HG03378 (cell line): ENCODE data around the gene POU5F1.
"Not testable (repeated sequence)": the region's sequence is repeated elsewhere in the genome, so short reads cannot be mapped to it uniquely, and the experiment has no call there.

Source experiments
- ATAC-seq: cut with Tn5 transposase; IDR thresholded peaks from one replicate; pipeline ENCODE4 v1.9.1; 2021; ENCODE audit warnings: mild to moderate bottlenecking, moderate library complexity; ENCODE audit not compliant: unreplicated experiment

POU5F1 gene

DNA sequence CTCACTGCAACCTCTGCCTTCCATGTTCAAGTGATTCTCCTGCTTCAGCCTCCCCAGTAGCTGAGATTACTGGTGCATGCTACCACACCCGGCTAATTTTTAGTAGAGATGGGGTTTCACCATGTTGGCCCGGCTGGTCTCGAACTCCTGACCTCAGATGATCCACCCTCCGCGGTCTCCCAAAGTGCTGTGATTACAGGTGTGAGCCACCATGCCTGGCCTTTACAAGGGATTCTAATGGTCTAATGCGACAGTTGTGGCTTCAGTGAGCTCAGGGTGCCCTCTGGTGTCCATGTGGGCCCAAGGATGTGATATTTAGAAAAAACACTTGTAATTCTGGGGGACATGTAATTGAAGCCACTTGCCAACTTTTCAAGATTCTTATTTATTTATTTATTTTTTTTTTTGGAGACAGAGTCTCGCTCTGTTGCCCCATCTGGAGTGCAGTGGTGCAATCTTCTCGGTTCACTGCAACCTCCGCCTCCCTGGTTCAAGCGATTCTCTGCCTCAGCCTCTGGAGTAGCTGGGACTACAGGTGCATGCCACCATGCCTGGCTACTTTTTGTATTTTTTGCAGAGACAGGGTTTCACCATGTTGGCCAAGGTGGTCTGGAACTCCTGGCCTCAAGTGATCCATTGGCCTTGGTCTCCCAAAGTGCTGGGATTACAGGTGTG, 22.1 kb upstream of the POU5F1 start:
- ATAC-seq: not testable (repeated sequence)

- ATAC-seq: no peak
Measured at GRCh38 chr6:31190488-31190887, 20.0 kb upstream of the POU5F1 start.

DNA sequence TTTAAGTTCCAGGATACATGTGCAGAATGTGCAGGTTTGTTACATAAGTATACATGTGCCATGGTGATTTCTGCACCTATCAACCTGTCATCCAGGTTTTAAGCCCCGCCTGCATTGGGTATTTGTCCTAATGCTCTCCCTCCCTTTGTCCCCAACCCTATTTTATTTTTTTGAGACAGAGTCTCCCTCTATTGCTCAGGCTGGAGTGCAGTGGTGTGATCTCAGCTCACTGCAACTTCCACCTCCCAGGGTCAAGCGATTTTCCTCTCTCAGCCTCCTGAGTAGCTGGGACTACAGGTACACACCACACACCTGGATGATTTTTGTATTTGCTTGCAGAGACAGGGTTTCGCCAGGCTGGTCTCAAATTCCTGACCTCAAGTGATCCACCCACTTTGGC, 18.7 kb upstream of the POU5F1 start:
- ATAC-seq: not testable (repeated sequence)

DNA sequence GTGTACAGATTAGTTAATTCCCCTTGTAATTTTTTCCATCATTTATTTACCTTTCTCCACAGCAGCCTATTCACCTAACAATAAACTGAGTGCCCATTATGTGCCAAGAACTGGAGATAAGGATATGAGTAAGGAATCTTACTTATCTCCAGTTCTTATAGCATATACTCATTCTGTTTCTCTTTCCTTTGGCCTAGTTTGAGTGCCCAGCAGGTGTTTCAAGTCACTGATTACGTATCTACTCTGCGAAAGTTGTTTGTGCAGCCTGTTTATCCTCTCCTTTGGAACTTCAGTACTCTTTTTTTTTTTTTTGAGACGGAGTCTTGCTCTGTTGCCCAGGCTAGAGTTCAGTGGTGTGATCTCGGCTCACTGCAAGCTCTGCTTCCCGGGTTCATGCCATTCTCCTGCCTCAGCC, 17.3 kb upstream of the POU5F1 start:
- no peak for ATAC-seq

DNA sequence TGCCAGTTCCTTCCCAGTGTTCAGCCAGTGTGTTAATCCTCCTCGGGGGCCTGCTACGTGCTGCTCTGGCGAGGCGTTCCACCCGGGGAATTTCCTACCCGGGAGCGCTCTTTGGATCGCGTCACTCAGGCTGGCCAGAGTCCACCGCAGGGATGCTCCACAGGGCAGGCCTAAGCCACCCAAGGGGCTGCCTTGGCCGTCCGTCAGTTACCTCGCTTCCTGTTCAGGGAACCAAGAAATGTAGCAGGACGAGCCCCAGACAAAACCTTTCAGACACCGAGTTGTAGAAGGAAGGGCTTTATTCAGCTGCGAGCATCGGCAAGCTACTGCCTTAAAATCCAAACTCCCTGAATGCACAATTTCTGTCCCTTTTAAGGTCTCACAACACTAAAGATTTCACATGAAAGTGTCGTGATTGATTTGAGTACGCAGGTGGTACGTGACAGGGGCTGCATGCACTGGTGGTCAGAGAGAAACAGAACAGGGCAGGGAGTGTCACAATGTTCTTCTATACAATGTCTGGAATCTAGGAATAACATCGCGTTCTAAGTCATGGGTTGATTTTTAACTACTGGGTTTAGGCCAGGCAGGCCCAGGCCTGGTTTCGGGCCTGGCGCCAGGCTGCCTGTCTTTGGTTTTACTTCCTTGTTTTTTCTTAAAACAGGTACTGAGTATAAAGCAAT, 15.7 kb upstream of the POU5F1 start:
- ATAC-seq: no peak

DNA sequence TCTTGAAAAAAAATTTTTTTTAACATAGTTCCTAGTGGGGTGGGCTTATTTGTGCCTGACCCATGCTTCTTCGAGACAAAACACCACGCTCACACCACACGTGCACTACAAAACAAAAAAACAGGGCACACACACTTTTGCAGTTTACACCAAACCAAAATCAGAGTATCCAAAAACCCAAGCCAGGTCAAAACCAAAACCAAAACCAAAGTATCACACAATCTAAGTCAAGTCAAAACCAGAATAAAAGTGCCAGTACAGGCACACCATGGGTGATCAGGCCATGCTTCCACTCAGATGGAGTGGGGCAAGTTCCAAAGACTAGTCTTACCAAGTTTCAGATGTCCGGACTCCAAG, 15.2 kb upstream of the POU5F1 start:
- ATAC-seq: not testable (repeated sequence)

- ATAC-seq: not testable (repeated sequence)
Measured at GRCh38 chr6:31183859-31184258, 13.4 kb upstream of the POU5F1 start.

GRCh38 chr6:31183287-31183686, 12.8 kb upstream of the POU5F1 start:
- ATAC-seq: not testable (repeated sequence)

GRCh38 chr6:31180500-31180899, 10.0 kb upstream of the POU5F1 start:
- no peak for ATAC-seq

GRCh38 chr6:31179896-31180295, 9.4 kb upstream of the POU5F1 start:
- no peak for ATAC-seq

GRCh38 chr6:31179042-31179386, 8.5 kb upstream of the POU5F1 start:
- no peak for ATAC-seq

DNA sequence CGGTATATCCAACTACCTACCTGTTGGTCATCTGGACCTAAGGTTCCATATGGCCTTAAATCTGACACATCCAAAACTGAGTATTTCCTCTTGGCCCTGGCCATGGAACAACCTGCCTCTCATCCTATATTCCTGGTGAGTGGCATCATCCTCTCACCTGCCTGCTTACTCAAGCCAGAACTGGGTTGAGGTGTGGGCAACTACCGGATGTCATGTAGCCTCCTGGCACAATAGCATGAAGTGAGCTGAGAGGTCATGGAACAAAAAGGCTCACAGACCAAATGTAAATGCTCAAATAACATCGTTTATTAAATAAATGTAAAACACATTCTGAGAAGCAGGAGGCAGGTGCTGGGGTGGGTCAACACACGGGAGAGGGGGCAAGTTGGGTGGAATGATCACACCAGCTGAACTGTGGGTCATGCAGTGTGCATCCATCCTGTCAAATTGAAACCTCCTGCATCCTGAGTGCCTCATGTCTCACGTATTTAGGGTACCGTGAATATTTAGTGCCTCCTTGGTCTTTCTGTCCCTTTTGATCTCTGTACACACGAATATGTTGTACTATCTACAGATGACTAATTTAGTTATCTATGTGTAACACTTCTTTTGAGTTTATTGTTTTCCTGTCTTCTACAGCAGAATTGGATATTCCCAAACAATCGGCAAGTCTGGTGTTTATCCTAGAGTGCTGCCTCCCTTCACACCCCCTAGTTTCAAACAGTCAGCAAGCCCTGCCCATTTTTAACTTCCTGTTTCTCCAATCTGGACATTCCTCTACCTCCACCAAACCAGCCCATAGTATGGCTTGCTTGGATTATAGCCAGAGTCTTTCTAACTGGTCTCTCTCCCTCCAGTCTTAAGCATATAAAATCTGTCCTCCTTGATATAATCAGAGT, 7.9 kb upstream of the POU5F1 start:
- ATAC-seq: no peak

- ATAC-seq: no peak
Measured at GRCh38 chr6:31175971-31176370, 5.5 kb upstream of the POU5F1 start.

DNA sequence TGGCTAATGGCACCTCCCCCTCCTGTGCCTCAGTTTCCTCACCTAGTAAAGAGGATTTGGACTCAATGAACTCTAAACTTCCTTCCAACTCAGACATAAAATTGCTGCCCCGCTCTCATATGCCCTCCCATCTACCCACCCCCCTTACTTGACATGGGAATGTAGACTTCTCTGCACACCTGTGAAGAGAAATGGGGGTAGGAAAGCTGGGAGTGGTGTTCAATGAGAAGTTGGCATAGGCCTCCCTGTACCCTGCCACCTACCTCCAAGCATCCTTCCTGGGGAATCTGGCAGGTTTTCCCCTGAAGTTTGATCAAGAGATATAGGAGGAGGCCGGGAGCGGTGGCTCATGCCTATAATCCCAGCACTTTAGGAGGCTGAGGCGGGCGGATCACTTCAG, 3.9 kb upstream of the POU5F1 start:
- no peak for ATAC-seq

GRCh38 chr6:31173406-31173805, 2.9 kb upstream of the POU5F1 start:
- no peak for ATAC-seq

- no peak for ATAC-seq
Measured at GRCh38 chr6:31172973-31173384, 2.5 kb upstream of the POU5F1 start.

- no peak for ATAC-seq
Measured at GRCh38 chr6:31171931-31172905, 1.7 kb upstream of the POU5F1 start.

GRCh38 chr6:31170987-31171671, 647 bp upstream of the POU5F1 start:
- ATAC-seq: no peak

DNA sequence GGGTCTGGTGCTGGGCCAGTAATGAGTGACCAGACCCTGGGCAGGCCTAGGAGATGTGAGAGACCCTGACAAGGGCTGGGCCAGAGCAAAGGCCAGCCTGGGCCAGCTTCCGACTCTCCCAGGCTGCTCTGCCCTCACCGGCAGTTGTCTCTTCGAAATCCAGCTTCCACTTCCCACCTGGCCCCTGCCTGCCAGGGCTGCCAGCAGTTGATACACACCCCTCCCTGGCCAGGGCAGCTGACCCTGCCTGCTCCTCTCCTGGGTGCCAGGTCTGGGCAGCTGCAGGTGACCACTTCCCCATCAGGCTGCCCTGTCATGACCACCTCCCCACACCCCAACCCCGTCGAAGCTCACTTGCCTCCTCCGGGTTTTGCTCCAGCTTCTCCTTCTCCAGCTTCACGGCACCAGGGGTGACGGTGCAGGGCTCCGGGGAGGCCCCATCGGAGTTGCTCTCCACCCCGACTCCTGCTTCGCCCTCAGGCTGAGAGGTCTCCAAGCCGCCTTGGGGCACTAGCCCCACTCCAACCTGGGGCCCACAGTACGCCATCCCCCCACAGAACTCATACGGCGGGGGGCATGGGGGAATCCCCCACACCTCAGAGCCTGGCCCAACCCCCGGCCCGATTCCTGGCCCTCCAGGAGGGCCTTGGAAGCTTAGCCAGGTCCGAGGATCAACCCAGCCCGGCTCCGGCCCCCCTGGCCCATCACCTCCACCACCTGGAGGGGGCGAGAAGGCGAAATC, 453 bp downstream of the POU5F1 start:
- ATAC-seq: not testable (repeated sequence)
